NCI-H2081 (cell line): Measurements from ENCODE around the gene FAM8A1.
A peak's percentile ranks its signal among the peaks of the same experiment; 100 is the strongest.
"Not testable (repeated sequence)": the region's sequence is repeated elsewhere in the genome, so short reads cannot be mapped to it uniquely, and the experiment has no call there.

ENCODE experiments used
- DNase-seq, 2 experiments: peaks; one replicate each; lab custom pipeline; 2025; lab: John Stamatoyannopoulos, UW

FAM8A1 gene, protein sequence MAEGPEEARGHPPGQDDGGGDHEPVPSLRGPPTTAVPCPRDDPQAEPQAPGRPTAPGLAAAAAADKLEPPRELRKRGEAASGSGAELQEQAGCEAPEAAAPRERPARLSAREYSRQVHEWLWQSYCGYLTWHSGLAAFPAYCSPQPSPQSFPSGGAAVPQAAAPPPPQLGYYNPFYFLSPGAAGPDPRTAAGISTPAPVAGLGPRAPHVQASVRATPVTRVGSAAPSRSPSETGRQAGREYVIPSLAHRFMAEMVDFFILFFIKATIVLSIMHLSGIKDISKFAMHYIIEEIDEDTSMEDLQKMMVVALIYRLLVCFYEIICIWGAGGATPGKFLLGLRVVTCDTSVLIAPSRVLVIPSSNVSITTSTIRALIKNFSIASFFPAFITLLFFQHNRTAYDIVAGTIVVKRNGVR

DNA sequence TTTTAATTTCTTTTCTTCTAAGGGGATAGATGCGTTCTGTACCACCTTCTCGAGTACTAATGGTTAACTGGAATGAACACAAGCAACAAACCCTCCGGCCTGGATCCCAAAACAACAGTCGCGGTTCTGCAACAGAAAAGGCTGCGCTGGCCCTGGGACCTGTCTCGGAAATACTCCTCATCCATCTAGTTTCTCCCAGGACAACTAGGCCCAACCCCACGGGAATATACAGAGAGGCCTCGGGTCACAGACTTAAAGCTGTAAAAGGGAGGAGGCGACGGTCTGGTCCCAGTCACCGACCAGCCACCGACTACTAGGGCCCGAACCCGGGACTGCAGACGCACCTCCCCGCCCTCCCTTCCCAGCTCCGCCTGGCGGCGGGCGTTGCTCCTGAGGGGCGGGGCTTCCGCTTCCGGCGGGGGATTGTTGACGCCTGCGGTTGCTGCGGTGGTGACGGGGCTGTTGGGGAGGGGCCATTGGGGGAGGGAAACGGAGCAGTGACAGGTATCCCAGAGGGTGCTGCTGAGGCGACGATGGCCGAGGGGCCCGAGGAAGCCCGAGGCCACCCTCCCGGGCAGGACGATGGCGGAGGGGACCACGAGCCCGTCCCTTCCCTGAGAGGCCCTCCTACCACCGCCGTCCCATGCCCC, at the start of gene FAM8A1:
Gene FAM8A1, plus strand, starts transcription at position 426 of the 650 bp plus-strand sequence. Its CDS starts 108 bp downstream, at position 534.
- DNase-seq, result peak; percentile 93 to 95

DNA sequence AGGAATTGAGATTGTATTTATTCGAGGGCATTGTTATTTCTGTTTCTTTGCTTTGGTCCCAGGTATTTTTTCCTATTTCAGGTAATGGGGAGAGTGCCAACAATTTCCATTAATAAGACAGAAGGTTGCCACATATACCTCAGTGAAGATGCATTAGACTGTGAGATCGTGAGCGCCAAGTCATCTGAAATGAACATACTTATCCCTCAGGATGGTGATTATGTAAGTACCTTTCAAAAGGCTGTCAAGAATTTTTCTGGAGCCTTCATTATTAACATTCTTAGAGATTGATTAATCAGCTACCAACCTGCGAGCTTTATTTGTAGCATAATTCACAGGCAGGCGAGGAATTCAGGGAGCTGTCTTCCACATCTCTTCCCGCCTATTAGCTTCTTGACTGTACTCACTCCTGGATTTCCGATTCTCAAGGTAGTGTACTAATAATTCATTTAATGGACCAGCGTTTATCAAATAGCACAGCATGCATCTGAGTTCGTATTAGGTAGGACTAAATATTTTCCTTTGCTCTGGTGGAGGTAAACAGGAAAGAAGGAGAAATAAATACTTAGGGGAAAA, 48.6 kb upstream of the FAM8A1 start:
- DNase-seq, result no peak

DNA sequence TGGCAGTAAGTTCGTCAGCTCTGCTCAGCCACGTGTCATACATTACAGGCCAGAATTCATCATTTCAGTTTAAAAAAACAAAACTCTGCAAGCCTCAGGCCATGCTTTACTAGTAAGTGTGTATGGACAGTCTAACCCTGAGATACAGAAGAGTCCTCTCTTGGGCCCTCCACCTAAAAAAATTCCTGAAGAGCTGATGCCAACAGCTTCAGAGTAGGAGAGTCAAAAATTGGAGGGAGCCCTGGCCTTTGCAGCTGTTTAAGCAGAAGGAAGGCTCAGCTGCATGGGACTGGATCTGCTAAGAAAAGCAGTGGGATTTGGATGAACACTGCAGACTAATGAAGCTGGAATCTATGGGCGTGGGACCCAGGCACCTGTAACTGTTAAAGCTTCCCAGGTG, 47.2 kb upstream of the FAM8A1 start:
- no peak for DNase-seq

DNA sequence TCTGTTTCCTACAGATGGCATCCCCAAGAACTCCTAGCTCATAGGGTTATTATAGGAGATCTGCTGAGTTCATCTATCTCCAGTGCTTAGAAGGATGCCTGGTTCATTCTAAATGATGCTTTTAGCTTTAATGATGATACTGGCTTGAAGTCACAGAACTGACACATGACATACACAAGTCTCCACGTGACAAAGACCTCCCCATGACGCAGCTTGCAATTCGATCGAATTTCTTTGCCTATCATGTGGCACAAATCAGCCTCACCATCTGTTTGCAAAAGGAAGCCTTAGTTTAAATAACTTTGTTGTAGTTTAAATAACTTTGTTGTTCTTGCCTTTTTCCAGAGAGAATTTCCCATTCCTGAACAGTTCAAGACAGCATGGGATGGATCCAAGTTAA, 44.1 kb upstream of the FAM8A1 start:
- no peak for DNase-seq

DNA sequence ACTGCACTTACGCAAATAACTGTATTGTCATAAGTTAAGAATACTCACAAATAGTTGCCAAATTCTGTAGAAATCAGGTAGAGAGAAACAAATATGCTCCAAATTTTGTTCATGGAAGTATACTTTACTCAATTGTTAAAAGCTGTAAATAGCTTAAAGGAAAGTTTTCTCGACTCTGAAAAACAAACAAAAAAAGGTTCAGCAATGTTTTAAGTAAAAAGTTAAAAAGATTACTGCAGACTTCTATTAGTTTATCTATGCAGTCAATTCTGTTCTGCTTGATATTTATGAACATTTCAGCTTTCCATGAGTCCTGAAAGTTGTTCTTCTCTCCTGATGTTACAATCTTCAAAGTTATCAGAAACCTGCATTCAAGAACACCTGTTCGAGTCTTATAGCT, 37.5 kb upstream of the FAM8A1 start:
- no peak for DNase-seq

DNA sequence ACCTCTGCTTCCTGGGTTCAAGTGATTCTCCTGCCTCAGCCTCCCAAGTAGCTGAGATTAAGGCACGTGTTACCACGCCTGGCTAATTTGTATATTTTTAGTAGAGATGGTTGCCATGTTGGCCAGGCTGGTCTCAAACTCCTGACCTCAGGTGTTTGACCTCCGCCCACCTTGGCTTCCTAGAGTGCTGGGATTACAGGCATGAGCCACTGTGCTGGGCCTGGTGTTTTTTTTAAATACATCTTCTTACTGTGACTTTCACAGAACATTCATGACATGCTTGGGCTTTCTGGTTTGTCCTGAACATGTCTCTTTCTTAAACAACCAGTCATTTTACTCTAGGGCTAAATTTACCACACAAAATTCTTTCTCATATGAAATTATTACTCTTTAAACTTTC, 34.7 kb upstream of the FAM8A1 start:
- no peak for DNase-seq

DNA sequence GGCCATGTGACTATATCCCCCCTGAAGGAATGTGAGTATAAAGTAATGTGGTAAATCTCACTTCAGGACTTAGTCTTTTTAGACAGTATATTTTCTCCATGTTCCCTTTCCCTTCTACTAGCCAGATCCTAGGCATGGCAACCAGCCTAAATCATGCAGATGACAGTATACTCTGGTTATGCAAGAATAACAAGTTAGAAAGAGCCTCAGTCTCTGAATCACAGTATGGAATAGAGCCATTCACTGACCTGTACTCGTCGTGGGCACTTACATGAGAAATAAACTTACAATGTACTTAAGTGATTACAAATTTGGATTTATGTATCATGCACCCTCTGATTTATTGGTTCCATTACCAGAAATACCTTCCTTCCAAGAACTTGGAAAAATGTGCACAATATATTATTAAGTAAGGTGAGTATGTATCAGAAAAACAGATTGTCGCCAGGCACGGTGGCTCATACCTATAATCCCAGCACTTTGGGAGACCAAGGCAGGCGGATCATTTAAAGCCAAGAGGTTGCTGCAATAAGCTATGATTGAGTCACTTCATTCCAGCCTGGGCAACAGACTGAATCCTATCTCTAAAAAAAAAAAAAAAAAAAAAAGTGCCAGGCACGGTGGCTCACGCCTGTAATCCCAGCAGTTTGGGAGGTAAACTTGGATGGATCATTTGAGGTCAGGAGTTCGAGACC, 25.1 kb upstream of the FAM8A1 start:
- no peak for DNase-seq

DNA sequence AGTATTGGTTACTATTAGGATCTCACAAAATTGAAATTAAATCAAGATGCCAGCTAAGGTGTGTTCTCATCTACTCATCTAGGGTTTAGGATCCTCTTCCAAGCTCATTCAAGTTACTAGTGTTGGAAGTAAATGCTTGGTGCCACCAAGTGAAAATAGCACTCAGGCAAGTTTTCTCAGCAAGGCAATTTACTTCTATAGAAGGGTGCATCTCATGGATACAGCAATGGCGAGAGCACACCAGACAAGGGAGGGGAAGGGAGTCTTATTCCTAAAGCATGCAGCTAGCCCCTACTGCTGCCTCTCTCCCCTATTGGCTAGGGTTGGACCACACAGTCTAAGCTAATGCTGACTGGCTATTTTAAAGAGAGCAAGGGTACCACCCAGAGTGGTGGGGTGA, 23.0 kb upstream of the FAM8A1 start:
- DNase-seq, result no peak

DNA sequence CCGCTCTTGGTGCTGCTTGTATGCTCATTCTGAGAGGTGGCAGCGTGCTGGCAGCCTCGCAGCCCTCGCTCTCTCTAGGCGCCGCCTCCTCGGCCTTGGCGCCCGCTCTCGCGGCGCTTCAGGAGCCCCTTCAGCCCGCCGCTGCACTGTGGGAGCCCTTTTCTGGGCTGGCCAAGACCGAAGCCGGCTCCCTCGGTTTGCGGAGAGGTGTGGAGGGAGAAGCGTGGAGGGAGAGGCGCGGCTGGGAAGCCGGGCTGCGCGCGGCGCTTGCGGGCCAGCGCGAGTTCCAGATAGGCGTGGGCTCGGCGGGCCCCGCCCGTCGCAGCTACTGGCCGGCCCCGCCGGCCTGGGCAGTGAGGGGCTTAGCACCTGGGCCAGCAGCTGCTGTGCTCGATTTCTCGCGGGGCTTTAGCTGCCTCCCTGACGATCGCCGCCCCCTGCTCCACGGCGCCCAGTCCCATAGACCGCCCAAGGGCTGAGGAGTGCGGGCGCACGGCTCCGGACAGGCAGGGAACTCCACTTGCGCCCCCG, 19.5 kb upstream of the FAM8A1 start:
- DNase-seq, result peak; percentile 37 to 42

DNA sequence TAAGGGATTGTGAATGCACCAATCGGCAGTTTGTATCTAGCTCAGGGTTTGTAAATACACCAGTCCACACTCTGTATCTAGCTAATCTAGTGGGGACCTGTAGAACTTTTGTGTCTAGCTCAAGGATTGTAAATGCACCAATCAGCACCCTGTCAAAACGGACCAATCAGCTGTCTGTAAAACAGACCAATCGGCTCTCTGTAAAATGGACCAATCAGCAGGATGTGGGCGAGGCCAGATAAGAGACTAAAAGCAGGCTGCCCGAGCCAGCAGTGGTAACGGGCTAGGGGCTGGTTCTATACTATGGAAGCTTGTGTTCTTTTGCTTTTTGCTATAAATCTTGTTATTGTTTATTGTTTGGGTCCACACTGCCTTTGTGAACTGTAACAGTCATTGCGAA, 18.8 kb upstream of the FAM8A1 start:
- not testable (repeated sequence) for DNase-seq

DNA sequence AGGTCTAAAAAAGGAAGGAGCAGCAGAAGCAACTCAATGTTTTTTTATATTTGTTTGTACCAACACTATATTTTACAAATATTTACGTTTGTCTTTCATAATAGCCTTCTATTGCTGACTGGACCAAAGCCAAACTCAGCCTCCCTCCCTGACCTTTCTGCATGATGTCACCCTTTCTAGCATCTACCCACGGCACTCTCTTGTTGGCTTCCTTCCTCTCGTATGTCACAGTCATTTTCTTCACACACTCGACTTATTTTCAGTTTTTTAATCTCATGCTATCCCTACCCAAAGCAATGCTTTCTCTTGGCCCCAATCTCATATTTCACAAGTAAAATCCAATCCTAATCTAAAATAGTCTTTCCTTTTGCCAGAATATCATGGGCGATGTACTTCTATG, 16.3 kb upstream of the FAM8A1 start:
- DNase-seq, result peak in 1 of 2 experiments; percentile 38

DNA sequence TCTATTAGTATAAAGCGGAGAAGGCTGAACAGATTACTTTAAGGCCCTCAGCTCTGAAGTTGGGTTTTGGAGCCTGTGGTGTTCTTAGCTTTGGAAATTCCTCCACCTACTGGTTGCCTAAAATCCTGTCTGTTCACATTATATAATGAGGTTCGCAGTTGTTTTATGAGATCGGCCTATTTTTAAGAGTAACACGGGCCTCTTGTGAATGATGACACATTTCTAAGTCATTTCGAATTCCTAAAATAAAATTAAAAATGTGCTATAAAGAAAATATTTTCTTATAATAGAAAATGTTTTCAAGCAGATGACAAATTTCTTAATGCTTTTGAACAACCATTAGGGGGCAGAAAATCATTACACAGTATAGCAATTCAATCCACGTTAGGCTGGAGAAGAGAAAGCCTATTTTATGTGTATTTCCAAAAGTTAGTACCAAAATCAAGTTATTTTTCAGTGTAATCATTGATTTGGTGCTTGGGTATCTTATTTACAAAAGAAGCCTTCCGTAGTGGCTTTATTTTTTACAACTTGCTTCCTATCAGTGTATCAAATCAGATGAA, 15.8 kb upstream of the FAM8A1 start:
- peak; percentile 63 to 75 for DNase-seq

DNA sequence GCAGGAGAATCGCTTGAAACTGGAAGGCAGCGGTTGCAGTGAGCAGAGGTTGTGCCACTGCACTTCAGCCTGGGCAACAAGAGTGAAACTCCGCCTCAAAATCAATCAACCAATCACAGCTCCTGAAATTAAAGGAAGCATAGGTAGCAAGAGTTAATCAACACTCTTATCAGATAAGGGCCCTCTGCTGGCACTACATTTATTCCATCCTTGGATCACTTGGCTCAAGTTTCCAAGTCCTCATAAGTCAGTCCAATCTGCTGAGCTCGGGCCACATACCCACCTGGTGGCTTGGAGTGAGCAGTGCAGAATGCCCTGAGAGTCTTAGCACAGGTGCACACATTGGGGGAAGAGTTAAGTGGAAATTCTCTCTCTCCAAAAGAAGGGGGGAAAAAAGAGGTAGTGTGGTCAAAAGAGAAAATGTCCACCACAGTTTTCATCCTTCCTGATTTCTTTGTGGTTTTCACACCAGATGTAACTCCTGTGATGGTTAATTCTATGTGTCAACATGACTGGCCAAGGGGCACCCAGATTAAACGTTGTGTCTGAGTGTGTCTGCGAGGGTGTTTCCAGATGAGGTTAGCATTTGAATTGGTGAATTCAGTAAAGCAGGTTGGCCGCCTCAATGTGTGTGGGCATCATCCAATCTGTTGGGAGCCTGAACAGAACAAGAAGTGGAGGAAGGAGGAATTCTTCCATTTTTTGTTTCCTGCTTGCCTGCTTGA, 14.2 kb upstream of the FAM8A1 start:
- DNase-seq, result no peak

DNA sequence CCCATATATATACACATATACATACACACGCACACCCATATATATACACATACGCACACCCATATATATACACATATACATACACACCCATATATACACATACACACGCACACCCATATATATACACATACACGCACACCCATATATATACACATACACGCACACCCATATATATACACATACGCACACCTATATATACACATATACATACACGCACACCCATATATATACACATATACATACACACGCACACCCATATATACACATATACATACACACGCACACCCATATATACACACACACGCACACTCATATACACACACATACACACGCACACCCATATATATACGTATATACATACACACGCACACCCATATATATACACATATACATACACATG, 13.5 kb upstream of the FAM8A1 start:
- DNase-seq, result not testable (repeated sequence)

DNA sequence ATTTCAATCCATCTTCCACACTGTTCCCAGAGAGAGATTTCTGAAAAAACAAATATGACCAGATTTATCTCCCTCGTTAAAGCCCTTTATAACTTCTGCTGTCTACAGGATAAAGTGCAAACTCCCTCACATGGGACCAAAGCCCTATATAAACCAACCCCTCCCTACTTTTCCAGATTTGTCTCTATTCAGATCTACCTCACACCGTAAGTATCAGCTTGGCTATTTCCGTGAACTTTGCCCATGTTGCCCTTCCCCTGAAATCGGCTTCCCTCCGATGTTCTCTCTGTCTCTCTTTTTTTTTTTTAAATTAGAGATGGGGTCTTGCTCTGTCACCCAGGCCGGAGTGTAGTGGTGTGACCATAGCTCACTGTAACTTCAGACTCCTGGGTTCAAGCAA, 12.1 kb upstream of the FAM8A1 start:
- no peak for DNase-seq

DNA sequence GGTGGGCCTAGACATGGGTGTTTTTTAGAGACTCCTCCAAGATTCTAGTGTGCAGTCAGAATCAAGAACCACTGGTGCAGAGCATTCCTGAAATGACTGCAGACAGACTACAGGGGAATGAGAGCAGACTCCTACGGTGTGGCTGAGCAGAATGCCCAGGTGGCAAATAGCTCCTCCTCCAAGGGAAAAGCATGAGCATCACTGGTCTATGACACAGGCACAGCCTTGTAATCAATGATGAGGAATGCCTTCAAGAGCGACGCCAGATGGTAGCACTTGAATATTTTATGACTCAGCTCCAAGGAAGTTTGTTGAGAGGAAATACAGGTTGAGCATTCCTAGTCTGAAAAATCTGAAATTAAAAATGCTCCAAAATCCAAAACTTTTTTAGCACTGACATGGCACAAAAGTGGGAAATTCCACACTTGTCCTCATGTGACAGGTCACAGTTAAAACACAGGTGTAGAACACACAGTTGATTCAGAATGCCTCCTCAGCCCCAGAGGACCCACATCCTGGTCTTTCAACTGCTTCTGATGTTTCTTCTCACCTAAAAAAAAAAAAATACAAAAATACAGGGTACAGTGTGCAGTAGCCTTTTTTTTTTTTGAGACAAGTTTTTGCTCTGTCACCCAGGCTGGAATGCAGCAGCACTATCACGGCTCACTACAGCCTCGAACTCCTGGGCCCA, 10.6 kb upstream of the FAM8A1 start:
- no peak for DNase-seq

DNA sequence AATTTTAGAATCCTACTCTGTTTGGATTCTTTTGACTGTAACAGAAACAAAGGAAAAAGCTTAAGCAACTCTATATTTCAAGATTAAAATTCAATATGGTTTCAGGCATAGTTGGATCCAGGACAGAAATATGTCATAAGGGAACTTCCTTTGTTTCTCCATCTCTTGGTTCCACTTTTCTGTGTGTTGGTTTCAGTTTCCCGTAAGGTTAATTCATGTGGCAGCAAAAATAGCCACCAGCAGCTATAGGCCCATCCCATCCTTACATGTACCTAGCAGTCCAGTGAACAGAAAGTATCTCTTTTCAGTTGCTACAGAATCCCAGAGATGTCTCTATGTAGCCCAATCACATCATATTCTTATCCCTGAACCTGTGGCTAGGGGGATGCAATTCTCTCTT, 8.8 kb upstream of the FAM8A1 start:
- DNase-seq, result no peak

DNA sequence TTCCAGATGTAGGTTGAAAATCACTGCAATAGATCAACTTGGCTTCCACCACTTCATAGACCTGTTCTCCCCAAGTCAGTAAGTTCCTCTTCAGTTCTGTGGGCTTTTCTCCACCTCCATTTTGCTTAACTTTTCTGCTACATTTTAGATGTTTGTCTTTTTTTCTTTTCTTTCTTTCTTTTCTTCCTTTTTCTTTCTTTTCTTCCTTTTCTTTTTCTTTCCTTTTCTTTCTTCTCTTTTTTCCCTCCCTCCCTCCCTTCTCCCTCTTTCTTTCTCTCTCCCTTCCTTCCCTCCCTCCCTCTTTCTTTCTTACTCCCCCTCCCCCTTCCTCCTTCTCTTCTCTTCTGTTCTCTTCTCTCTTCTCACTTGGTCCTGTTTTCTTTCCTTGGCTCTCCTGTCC, 6.9 kb upstream of the FAM8A1 start:
- DNase-seq, result no peak

DNA sequence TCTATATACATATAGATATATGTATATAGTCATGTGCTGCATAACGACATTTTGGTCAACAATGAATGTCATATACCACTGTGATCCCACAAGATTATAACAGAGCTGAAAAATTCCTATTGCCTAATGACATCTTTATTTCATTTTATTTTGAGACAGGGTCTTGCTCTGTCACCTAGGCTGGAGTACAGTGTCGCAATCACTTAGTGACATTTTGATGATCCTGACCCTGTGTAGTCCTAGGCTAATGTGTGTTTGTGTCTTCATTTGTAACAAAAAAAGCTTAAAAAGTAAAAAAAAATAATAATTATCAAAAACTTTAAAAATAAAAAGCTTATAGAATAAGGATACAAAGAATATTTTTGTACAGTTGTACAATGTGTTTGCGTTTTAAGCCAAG, 4.0 kb upstream of the FAM8A1 start:
- no peak for DNase-seq

DNA sequence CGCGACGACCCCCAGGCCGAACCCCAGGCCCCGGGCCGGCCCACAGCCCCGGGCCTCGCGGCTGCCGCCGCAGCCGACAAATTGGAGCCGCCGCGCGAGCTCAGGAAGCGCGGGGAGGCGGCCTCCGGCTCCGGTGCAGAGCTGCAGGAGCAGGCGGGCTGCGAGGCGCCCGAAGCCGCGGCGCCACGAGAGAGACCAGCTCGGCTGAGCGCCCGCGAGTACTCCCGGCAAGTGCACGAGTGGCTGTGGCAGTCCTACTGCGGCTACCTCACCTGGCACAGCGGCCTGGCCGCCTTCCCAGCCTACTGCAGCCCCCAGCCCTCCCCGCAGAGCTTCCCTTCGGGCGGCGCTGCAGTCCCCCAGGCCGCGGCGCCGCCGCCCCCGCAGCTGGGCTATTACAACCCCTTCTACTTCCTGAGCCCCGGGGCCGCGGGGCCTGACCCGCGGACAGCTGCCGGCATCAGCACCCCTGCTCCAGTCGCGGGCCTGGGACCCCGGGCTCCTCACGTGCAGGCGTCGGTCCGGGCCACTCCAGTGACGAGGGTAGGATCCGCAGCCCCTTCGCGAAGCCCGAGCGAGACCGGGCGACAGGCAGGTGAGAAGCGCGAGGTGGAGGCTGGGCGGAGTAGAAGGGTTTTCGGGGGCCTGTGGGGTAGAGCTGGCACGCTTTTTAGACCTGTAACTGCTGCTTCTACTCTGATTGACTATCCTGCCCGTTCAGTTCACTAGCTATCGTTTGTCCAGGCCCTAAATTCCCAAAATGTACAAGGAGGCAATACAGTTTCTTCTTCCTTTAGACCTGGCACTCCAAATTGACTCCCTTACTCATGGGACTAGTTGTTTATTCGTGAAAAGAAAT, 654 bp downstream of the FAM8A1 start:
- peak; percentile 25 to 62 for DNase-seq
